Colonic mucosa (tissue), 4 donors: ENCODE results near the gene OR7A5. TPM values are rescaled to one million over a fixed set of nuclear protein-coding genes. Genes with fewer than 3 reads are reported as not detected.

ENCODE experiments used
- DNase-seq: peaks from one replicate; pipeline ENCODE4 v3.0.0-alpha.2; 2020
- H3K27ac ChIP-seq: fragments of 200-600 bp; one replicate; pipeline ENCODE4 v1.8.0; 2021
- H3K27me3 ChIP-seq: fragments of 200-600 bp; one replicate; pipeline ENCODE4 v1.8.0; 2021
- H3K36me3 ChIP-seq: fragments of 200-600 bp; one replicate; pipeline ENCODE4 v1.8.0; 2021
- H3K4me1 ChIP-seq: fragments of 200-600 bp; one replicate; pipeline ENCODE4 v1.8.0; 2021; ENCODE audit warnings: mild to moderate bottlenecking
- H3K4me3 ChIP-seq: fragments of 200-600 bp; one replicate; pipeline ENCODE4 v1.8.0; 2021
- H3K9ac ChIP-seq, 2 donors: one replicate each; pipeline ENCODE4 v1.7.0; 2013; ENCODE audit warnings: control low read depth in 2 of 2, low read depth in 2 of 2, low read length in 2 of 2
- H3K9me3 ChIP-seq: fragments of 200-600 bp; one replicate; pipeline ENCODE4 v1.8.0; 2021
- intact Hi-C: fragments of 100-400 bp; cut with DNase I; formaldehyde crosslinking; loops from one replicate; pipeline ENCODE4 v1.14.1; 2022
- total RNA-seq, 2 donors: library from RNA; stranded (reverse); fragmentation: NEBNext Ultra II Directional in 1 of 2; extraction: Animal tissue kit (Norgen Biotek cat#: 25700) in 1 of 2; gene quantifications; one replicate each; pipeline ENCODE4 v1.2.1, GENCODE V29; 2021
- TF ChIP-seq, protein P1 (sequence below): fragments of 200-600 bp; IDR thresholded peaks from one replicate; pipeline ENCODE4 v1.8.0; 2022; ENCODE audit warnings: antibody characterized with exemption, mild to moderate bottlenecking
- donor health status: healthy.
- donor health status: DM: no; HTN: no; CAD: no.
- donor health status: DM: no; HTN: no; CAD: no.

OR7A5 gene
- total RNA-seq, 2 donors from 2014 or later: not detected

DNA sequence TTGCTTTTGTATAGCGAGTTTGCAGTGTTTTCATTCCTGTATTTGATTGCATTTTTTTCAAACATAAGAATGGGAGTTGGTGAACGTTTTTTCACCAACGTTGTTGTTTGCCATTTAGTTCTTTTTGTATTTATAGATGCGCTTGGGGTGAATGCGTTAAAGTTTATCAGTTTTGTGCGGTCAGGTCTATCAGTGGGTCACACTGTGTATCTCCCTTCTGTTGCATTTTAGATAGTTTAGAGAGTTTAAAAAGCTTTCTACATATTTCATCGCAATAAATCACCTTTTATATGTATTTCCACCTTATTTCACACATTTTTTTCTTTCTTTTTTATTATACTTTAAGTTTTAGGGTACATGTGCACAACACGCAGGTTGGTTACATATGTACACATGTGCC, 16.4 kb downstream of the OR7A5 start:
- no peaks in the 10 kb centered on the region for H3K9me3 ChIP-seq
- no peaks in the 10 kb centered on the region for H3K4me1 ChIP-seq

DNA sequence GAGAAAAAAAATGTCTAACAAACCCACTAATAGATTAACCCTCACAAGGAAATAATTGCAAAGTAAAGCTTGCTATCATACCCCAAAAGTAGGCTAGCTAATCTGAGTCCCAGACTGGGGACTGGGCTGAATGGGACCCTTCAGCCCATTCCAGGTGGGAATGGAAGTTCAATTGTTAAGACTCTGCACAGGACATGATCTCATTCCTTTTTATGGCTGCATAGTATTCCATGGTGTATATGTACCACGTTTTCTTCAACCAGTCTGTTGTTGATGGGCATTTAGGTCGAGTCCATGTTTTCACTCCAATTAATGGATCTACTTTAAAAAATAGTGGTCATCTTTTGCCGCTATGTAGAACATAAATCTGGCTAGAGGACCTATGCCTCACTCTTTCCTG, 17.9 kb downstream of the OR7A5 start:
- DNase-seq: no peak
- H3K9me3 ChIP-seq: no peaks in the 10 kb centered on the region
- intact Hi-C loops: no loop called here
- TF ChIP-seq, protein P1, sequence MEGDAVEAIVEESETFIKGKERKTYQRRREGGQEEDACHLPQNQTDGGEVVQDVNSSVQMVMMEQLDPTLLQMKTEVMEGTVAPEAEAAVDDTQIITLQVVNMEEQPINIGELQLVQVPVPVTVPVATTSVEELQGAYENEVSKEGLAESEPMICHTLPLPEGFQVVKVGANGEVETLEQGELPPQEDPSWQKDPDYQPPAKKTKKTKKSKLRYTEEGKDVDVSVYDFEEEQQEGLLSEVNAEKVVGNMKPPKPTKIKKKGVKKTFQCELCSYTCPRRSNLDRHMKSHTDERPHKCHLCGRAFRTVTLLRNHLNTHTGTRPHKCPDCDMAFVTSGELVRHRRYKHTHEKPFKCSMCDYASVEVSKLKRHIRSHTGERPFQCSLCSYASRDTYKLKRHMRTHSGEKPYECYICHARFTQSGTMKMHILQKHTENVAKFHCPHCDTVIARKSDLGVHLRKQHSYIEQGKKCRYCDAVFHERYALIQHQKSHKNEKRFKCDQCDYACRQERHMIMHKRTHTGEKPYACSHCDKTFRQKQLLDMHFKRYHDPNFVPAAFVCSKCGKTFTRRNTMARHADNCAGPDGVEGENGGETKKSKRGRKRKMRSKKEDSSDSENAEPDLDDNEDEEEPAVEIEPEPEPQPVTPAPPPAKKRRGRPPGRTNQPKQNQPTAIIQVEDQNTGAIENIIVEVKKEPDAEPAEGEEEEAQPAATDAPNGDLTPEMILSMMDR: no peak
- no peak overlapping the region for H3K27ac ChIP-seq
- H3K4me3 ChIP-seq: no peak overlapping the region
- no peaks in the 10 kb centered on the region for H3K36me3 ChIP-seq
- no peak overlapping the region for H3K9ac ChIP-seq
- H3K27me3 ChIP-seq: no peaks in the 10 kb centered on the region
- H3K4me1 ChIP-seq: no peaks in the 10 kb centered on the region

More for the DNA sequence above, 16.4 kb downstream of the OR7A5 start:
- intact Hi-C loops: no loop called here
- TF ChIP-seq, protein P1: no peak
- Histone ChIP-seq H3K4me3 (no peak overlapping the region), H3K9ac (no peak overlapping the region), H3K36me3 (no peaks in the 10 kb centered on the region), H3K27ac (no peak overlapping the region), H3K27me3 (no peaks in the 10 kb centered on the region)
- DNase-seq: no peak

DNA sequence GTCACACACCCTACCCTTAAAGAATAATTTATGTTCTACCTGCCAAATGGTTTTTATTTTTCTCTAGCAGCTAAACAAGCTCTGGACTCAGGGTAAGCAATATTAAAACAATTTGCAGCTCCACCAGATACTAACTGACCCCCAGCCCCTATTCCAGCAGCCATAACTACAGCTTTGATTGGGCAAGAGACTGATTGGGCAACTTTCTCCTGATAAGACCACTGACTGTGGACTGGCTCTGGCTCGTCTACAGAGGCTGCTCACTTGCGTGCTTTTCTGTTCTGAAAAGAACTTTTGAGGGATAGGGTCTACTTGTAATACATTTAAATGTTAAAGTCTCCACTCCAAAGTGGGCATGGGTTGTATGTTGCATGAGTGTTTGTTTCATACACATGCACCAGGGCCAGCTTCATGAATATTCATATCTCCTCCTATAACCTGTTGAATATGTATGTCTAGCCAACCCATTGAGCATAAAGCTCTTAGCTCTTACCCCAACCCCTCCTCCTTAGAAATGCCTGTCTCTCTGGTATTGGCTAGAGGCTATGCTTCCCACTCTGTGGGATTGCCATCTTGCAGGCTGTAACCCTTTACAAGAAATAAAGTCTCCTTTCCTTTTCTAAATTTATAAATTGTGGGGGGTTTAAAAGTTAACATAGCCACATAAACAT, 19.9 kb downstream of the OR7A5 start:
- TF ChIP-seq, protein P1: no peak
- no peak overlapping the region for H3K9ac ChIP-seq
- H3K9me3 ChIP-seq: no peaks in the 10 kb centered on the region
- intact Hi-C loops: no loop called here
- H3K27ac ChIP-seq: no peak overlapping the region
- no peak overlapping the region for H3K4me3 ChIP-seq
- no peak for DNase-seq
- H3K4me1 ChIP-seq: no peaks in the 10 kb centered on the region
- H3K36me3 ChIP-seq: no peaks in the 10 kb centered on the region
- H3K27me3 ChIP-seq: no peaks in the 10 kb centered on the region

DNA sequence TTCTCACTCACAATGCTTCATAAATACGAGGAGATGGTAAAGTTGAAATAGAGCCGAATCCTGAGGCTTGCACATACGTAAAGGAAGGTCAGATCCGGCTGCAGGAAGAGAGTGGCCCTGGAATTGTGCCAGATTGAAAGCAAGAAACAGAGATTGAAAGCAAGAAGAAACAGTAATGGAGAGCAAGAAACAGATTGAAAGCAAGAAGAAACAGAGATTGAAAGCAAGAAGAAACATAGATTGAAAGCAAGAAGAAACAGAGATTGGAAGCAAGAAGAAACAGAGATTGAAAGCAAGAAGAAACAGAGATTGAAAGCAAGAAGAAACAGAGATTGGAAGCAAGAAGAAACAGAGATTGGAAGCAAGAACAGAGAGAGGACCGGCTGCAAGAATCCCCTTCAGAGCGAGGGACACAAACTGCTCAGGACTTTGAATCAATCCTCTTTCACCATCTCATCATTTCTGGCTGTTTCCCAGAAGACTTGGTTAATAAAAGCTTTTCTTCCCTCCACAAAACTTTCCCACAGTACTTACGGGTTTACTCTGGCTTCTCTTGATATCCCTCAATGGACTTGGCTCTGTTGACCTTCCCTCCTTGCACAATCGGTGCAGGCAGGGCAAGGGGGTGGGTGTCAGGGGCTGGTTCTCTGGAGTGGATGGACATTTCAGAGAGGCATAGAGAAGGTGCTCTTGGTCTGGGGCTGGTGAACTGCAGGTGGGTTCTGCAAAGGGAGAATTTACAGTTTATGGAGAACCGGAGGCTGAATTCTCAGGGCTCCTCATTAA, 25.5 kb downstream of the OR7A5 start:
- TF ChIP-seq, protein P1: no peak
- Histone ChIP-seq H3K4me1 (no peaks in the 10 kb centered on the region), H3K9me3 (no peaks in the 10 kb centered on the region), H3K36me3 (no peaks in the 10 kb centered on the region), H3K27ac (no peak overlapping the region), H3K27me3 (no peaks in the 10 kb centered on the region), H3K4me3 (no peak overlapping the region), H3K9ac (no peak overlapping the region)
- intact Hi-C loops: no loop called here
- no peak for DNase-seq

DNA sequence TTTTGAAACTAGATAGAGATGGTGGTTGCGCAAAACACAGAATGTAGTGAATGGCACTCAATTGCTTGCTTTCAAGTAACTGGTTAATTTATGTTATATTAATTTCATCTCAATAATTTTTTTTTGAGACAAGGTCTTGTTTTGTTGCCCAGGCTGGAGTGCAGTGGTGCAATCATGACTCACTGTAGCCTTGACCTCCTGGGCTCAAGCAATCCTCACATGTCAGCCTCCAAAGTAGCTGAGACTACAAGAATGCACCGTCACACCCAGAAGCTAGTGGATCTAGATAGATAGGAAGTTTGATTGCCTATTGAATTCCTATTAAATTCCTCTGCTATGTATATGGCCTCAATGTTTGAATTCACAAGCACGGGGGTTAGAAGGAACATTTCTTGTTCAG, 30.2 kb downstream of the OR7A5 start:
- H3K4me3 ChIP-seq: no peak overlapping the region
- no peak overlapping the region for H3K9ac ChIP-seq
- H3K27ac ChIP-seq: no peak overlapping the region
- no peaks in the 10 kb centered on the region for H3K27me3 ChIP-seq
- TF ChIP-seq, protein P1: no peak
- no peaks in the 10 kb centered on the region for H3K9me3 ChIP-seq
- intact Hi-C loops: no loop called here
- DNase-seq: no peak
- no peaks in the 10 kb centered on the region for H3K4me1 ChIP-seq
- no peaks in the 10 kb centered on the region for H3K36me3 ChIP-seq
